GM12878 (cell line): ENCODE results near the gene SIK2. TPM values are rescaled to one million over a fixed set of nuclear protein-coding genes. Genes with fewer than 3 reads are reported as not detected.

Experiments
- ATAC-seq: fragments of 200-7000 bp; cut with Tn5 transposase; 3 replicates; pipeline ENCODE4 v1.9.1; 2020; ENCODE audit warnings: mild to moderate bottlenecking, moderate library complexity
- BruUV-seq: library from RNA; stranded (reverse); fragments of 400-500 nt; replicated peaks from 2 replicates; lab custom pipeline; 2021; lab: Mats Ljungman, UMichigan
- CTCF ChIA-PET: fragments of 300-600 bp; sonication (Branson Sonifier 250); formaldehyde crosslinking; extraction: SDS; loops from one replicate; lab custom pipeline; 2021; ENCODE audit warnings: inconsistent platforms; lab: Yijun Ruan, JAX
- POLR2A ChIA-PET: fragments of 350-600 bp; formaldehyde crosslinking; extraction: SDS; loops from one replicate; lab custom pipeline; 2021; ENCODE audit warnings: inconsistent platforms; lab: Charles Lee
- RAD21 ChIA-PET: fragments of 300-600 bp; sonication (Branson Sonifier 250); formaldehyde crosslinking; loops from one replicate; lab custom pipeline; 2023; ENCODE audit warnings: antibody characterized with exemption; ENCODE audit not compliant: unreplicated experiment; lab: Charles Lee
- SMC1A ChIA-PET: fragments of 300-600 bp; sonication (Branson Sonifier 250); formaldehyde crosslinking; loops from one replicate; lab custom pipeline; 2023; ENCODE audit not compliant: unreplicated experiment, uncharacterized antibody; lab: Charles Lee
- DNase-seq: peaks from one replicate; pipeline ENCODE4 v3.0.0-alpha.2; 2011; ENCODE audit warnings: low read depth, low spot score
- FAIRE-seq: peaks from 3 replicates; lab custom pipeline; 2011; peaks lifted over from hg19 to GRCh38; lab: Jason Lieb, UNC
- H2AFZ ChIP-seq: 2 replicates; pipeline ENCODE4 v1.6.0; 2011; ENCODE audit warnings: low read depth, low read length, control low read depth; ENCODE audit not compliant: control insufficient read depth
- H3K27ac ChIP-seq: 2 replicates; pipeline ENCODE4 v1.5.1; 2011; ENCODE audit warnings: control low read depth; ENCODE audit not compliant: control insufficient read depth, insufficient read depth
- H3K27me3 ChIP-seq, 2 experiments: replicated peaks in 1 of 2; 2 replicates each; pipeline versions ENCODE4 v1.6.0 to v1.6.1; 2011; ENCODE audit warnings: low read length in 1 of 2; ENCODE audit not compliant: control insufficient read depth in 2 of 2, insufficient read depth in 2 of 2
- H3K36me3 ChIP-seq, 2 experiments: 2 replicates each; pipeline ENCODE4 v1.5.1; 2011; ENCODE audit warnings: low read length in 1 of 2; ENCODE audit not compliant: control insufficient read depth in 2 of 2, insufficient read depth in 2 of 2
- H3K4me1 ChIP-seq: 2 replicates; pipeline ENCODE4 v1.6.1; 2011; ENCODE audit warnings: mild to moderate bottlenecking, low read length, moderate library complexity, mixed read lengths; ENCODE audit not compliant: control insufficient read depth, insufficient read depth
- H3K4me2 ChIP-seq: 2 replicates; pipeline ENCODE4 v1.6.0; 2011; ENCODE audit warnings: control low read depth; ENCODE audit not compliant: control insufficient read depth, insufficient read depth
- H3K4me3 ChIP-seq: fragments of 200-600 bp; sonication (generic); 2 replicates; pipeline ENCODE4 v1.5.1; 2016
- H3K79me2 ChIP-seq: 2 replicates; pipeline ENCODE4 v1.6.0; 2011; ENCODE audit warnings: low read length; ENCODE audit not compliant: control insufficient read depth, insufficient read depth
- H3K9ac ChIP-seq: 2 replicates; pipeline ENCODE4 v1.8.0; 2011; ENCODE audit warnings: low read length, control low read depth, mixed read lengths; ENCODE audit not compliant: control insufficient read depth, insufficient read depth
- H3K9me3 ChIP-seq: replicated peaks from 3 replicates; pipeline ENCODE4 v1.5.1; 2011; ENCODE audit warnings: mild to moderate bottlenecking, low read length; ENCODE audit not compliant: control insufficient read depth, insufficient read depth
- H4K20me1 ChIP-seq: 2 replicates; pipeline ENCODE4 v1.6.0; 2011; ENCODE audit not compliant: control insufficient read depth, insufficient read depth
- CBX3 ChIP-seq: fragments of 200-600 bp; sonication (generic); IDR thresholded peaks from 2 replicates; pipeline ENCODE4 v1.6.1; 2016; ENCODE audit warnings: low read depth, borderline replicate concordance
- CHD2 ChIP-seq: IDR thresholded peaks from 2 replicates; pipeline ENCODE4 v1.6.1; 2011; ENCODE audit warnings: low read depth, low read length, improper control_type of control experiment, borderline replicate concordance
- E2F4 ChIP-seq: IDR thresholded peaks from 2 replicates; pipeline ENCODE4 v1.6.1; 2012; ENCODE audit warnings: low read depth, low read length, improper control_type of control experiment
- EGR1 ChIP-seq, 2 experiments: IDR thresholded peaks; 1 replicate in 1 of 2; 2 replicates in 1 of 2; pipeline ENCODE4 v1.6.1; 2011 to 2012; ENCODE audit warnings: low read depth in 2 of 2, low read length in 2 of 2, borderline replicate concordance in 1 of 2, mild to moderate bottlenecking in 1 of 2, moderate library complexity in 1 of 2
- EP300 ChIP-seq, 2 experiments: fragments of 150-350 bp in 1 of 2; IDR thresholded peaks; 2 replicates each; pipeline ENCODE4 v1.6.1; 2011 to 2012; ENCODE audit warnings: low read depth in 2 of 2, low read length in 2 of 2, borderline replicate concordance in 1 of 2, improper control_type of control experiment in 1 of 2, inconsistent platforms in 1 of 2; ENCODE audit not compliant: control insufficient read depth in 1 of 2
- HDGF ChIP-seq: fragments of 450-650 bp; IDR thresholded peaks from 2 replicates; pipeline ENCODE4 v1.6.1; 2016; ENCODE audit warnings: antibody characterized with exemption
- IRF5 ChIP-seq: fragments of 450-650 bp; IDR thresholded peaks from 2 replicates; pipeline ENCODE4 v1.6.1; 2017; ENCODE audit warnings: borderline replicate concordance
- MYB ChIP-seq: fragments of 150-350 bp; IDR thresholded peaks from 2 replicates; pipeline ENCODE4 v1.6.1; 2014; ENCODE audit warnings: mild to moderate bottlenecking, low read depth, low read length, borderline replicate concordance
- NFIC ChIP-seq: IDR thresholded peaks from 2 replicates; pipeline ENCODE4 v1.6.1; 2012; ENCODE audit warnings: low read depth, mild to moderate bottlenecking, inconsistent platforms, low read length, moderate library complexity
- RBBP5 ChIP-seq: fragments of 200-600 bp; sonication (generic); conservative IDR thresholded peaks from 2 replicates; pipeline ENCODE4 v1.6.1; 2016
- RELA ChIP-seq: fragments of 450-650 bp; IDR thresholded peaks from 2 replicates; pipeline ENCODE4 v1.8.0; 2014; ENCODE audit warnings: borderline replicate concordance; ENCODE audit not compliant: partially characterized antibody
- SIN3A ChIP-seq: IDR thresholded peaks from 2 replicates; pipeline ENCODE4 v1.6.1; 2012; ENCODE audit warnings: low read depth, low read length, improper control_type of control experiment
- SP1 ChIP-seq: IDR thresholded peaks from one replicate; pipeline ENCODE4 v1.6.1; 2011; ENCODE audit warnings: low read depth, low read length
- YBX1 ChIP-seq: fragments of 450-650 bp; IDR thresholded peaks from 2 replicates; pipeline ENCODE4 v1.6.1; 2016; ENCODE audit warnings: antibody characterized with exemption
- ZNF687 ChIP-seq: fragments of 450-650 bp; IDR thresholded peaks from 2 replicates; pipeline ENCODE4 v1.6.1; 2017; ENCODE audit warnings: mild to moderate bottlenecking, moderate library complexity
- WGBS: methylation state at CpG from one replicate; pipeline ENCODE4 v1.1.6; 2016; ENCODE audit warnings: low lambda C conversion rate; ENCODE audit not compliant: insufficient replicate concordance, insufficient coverage; ENCODE audit errors: missing lambda C conversion rate; 5-methylcytosine and 5-hydroxymethylcytosine counted together
- in situ Hi-C: fragments of 300-500 bp; cut with MboI; formaldehyde crosslinking; loops from 9 replicates; pipeline ENCODE4 v1.14.3; 2018; ENCODE audit warnings: mixed read lengths
- intact Hi-C: fragments of 100-400 bp; cut with micrococcal nuclease; formaldehyde crosslinking; loops from one replicate; pipeline ENCODE4 v1.14.2; 2022; ENCODE audit not compliant: unreplicated experiment
- polyA plus RNA-seq, 11 experiments: library from polyadenylated mRNA; depleted of rRNA in 4 of 11; unstranded in 6 of 11; stranded (reverse) in 5 of 11; fragments of >200 nt; fragmentation: Nextera tagmentation in 4 of 11; fragmentation: Illumina TruSeq in 1 of 11; extraction: Ambion mirVana in 4 of 11; extraction: Trizol in 1 of 11; gene quantifications; 1 replicate in 1 of 11; 2 replicates in 10 of 11; pipeline versions ENCODE4 v1.2.1 to v1.2.3, GENCODE V29; 2011 to 2016; ENCODE audit warnings: inconsistent platforms in 2 of 11, missing spikeins in 2 of 11, low read depth in 1 of 11
- total RNA-seq, 4 experiments: library from RNA; depleted of rRNA in 3 of 4; stranded (reverse); fragments of >200 nt in 3 of 4; fragmentation: Illumina TruSeq in 1 of 4; extraction: Trizol in 1 of 4; gene quantifications; 2 replicates each; pipeline versions ENCODE4 v1.2.1 to v1.2.3, GENCODE V29; 2013 to 2021

The SIK2 gene
- total and polyA plus RNA-seq, 10 of the 15 experiments (the other 5 are each of a cell fraction or from before 2014, with no cell fraction given), result 0.97 to 14.2 (median 4.5) TPM

- Histone ChIP-seq H3K4me1 (no peaks in the 10 kb centered on the region; the same call in 1 of the 2 replicates), H3K36me3 (no peaks in the 10 kb centered on the region), H3K27me3 (no peaks in the 10 kb centered on the region), H3K27ac (no peak overlapping the region), H3K9me3 (no peaks in the 10 kb centered on the region), H4K20me1 (no peaks in the 10 kb centered on the region), H3K79me2 (peaks cover 5% of the 10 kb centered on the region), H3K4me2 (no peak overlapping the region), H2AFZ (no peak overlapping the region), H3K4me3 (no peak overlapping the region), H3K9ac (no peak overlapping the region)
- ChIA-PET SMC1A (interaction anchor here (1.1 kb wide), 1 partner anchor 62 kb away, joined by 3 read pairs; no protein-coding TSS in a partner anchor), RAD21 (no interaction called here), POLR2A (no interaction called here), CTCF (interaction anchor here (1.9 to 13.4 kb wide), 2 partner anchors 130 to 167 kb away, joined by 6 to 174 read pairs; partner anchors contain the start of gene SIK2)
- ATAC-seq (no peak), DNase-seq (no peak), FAIRE-seq (no peak)
- WGBS, result 81% methylated on average over 4 of the region's 4 CpGs
- no TSS peak for BruUV-seq
- in situ Hi-C loops (no loop called here), intact Hi-C loops (loop anchor here (10.0 kb wide), 2 partner anchors 316 to 1486 kb away; no protein-coding TSS in a partner anchor)
- TF ChIP-seq EGR1 (IDR thresholded peaks at IDR 0.05; ENCODE audit: borderline replicate concordance in 1 of 2, low read depth in 2 of 2, low read length in 2 of 2) (no peak), NFIC (no peak), SIN3A (no peak), CBX3 (no peak), YBX1 (no peak), CHD2 (no peak), RBBP5 (no peak), EP300 (IDR thresholded peaks at IDR 0.05; ENCODE audit: borderline replicate concordance in 1 of 2, control insufficient read depth in 1 of 2, low read depth in 2 of 2, low read length in 2 of 2) (no peak), IRF5 (no peak), ZNF687 (no peak), SP1 (no peak), E2F4 (no peak), RELA (no peak), MYB (no peak), HDGF (no peak)
Measured at GRCh38 chr11:111770581-111771134, 168.4 kb downstream of the SIK2 start.
